CD4-positive, alpha-beta T cell treated with Interleukin-4 for 1 hour (primary cell): ENCODE measurements around the gene EEF1AKMT4.

Experiments
- DNase-seq, 2 donors: peaks; one replicate each; pipeline ENCODE4 v3.0.0-alpha.2; 2020 to 2022

Gene EEF1AKMT4

DNA sequence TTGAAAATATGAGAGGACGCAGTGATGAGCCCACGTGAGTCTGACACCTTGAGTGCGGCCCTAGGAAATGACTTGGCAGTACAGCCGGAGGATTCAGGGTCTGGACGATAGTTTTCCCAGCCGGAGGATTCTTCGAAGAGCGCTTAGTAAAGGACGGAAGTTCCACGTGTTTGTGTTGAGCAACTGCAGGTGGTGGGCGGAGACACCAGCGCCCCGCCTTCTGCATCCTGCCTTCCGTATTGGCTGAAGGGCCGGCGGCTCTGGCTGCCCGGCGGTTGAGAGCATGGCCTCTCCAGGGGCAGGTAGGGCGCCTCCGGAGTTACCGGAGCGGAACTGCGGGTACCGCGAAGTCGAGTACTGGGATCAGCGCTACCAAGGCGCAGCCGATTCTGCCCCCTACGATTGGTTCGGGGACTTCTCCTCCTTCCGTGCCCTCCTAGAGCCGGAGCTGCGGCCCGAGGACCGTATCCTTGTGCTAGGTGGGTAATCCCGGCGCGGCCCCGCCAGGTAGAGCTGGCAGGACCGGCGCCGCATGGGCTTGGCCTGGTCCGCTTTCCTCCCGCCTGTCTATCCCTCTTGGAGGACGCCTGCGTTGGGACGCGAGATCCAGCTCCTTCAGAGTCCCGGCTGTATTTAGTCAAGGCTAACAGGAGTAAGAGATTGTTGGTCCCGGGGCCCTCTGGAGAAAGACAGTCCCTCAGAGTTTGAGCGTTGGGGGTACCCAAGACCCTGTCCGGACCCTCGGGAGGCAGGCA, at the start of gene EEF1AKMT4:
TSS of gene EEF1AKMT4 (plus strand) at position 261 of the 755 bp plus-strand sequence. CDS start at position 284, 23 bp downstream.
- peak; percentile 98 for DNase-seq

DNA sequence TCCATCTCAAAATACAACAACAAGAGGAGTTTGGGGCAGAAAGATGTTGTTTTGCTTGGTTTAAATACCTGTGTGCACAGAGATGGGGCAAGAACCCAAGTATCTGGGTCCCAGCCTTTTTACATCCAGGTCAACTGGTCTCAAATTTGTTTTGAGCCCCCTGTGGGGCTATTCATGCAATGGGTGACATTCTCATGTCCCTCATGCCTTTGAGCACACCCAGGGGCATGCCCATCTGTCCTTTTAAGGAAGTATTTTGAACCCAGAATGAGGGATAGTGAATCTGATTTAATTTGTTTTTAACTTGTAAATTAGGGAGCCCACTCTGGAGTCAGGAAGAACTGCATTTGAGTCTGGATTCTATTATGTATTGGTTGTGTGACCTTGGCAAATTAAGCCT, 48.6 kb upstream of the EEF1AKMT4 start:
- no peak for DNase-seq

DNA sequence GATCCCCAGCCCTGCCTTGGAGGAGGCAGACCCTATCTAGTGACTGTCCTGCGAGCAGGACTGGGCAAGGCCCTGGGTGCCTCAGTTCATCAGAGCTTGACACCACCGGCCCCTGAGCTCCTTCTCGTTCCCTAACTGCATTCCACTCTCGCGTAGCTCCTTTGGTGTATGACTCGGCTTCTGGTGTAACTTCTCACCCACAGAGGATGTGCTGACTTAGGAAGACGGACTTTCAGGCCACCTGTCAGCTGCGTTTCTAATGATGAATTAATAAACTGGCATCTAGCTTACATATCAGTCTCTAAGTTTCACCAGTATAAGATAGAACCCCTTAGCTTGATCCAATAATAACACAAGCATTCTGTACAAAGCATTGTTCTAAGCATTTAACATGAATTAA, 45.9 kb upstream of the EEF1AKMT4 start:
- no peak for DNase-seq

DNA sequence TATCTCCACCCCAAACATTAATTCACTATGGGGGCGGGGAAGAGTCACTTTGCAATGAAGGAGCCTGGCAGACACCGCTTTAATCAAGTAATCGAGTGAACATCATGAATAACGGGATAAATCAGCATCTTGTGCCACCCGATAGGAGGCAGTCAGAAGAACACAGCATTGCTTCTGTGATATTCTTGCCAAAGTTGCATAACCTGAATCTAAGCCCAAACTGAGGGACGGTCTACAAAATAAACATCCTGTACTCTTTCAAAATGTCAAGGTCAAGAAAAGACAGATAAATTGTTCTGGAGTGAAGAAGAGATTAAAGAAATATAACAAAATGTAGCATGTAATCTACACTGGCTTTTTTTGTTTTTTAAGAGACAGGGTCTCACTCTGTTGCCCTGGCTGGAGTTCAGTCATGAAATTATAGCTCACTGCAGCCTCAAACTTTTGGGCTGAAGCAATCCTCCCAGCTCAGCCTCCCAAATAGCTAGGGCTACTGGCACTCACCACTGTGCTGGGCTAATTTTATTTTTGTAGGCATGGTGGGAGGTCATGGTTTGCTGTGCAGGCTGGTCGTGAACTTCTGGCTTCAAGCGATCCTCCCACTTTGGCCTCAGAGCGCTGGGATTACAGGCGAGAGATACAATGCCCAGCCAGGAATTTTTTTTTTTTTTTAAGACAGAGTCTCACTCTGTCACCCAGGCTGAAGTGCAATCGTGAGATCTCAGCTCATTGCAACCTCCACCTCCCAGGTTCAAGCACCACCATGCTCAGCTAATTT, 40.1 kb upstream of the EEF1AKMT4 start:
- no peak for DNase-seq

DNA sequence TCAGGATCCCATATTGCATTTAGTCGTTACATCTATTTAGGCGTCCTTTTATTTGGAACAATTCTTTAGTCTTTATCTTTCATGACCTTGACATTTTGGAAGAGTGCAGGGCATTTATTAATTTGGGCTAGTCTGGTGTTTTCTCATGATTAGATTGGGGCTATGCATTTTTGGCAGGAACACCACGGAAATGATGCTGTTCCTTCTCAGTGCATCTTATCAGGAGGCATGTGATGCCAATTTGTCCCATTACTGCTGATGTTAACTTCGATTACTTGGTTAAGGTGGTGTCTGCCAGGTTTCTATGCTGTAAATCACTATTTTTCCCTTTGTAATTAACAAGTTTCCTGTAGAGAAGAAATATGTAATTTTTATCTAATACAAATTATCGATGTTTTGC, 38.2 kb upstream of the EEF1AKMT4 start:
- no peak for DNase-seq

DNA sequence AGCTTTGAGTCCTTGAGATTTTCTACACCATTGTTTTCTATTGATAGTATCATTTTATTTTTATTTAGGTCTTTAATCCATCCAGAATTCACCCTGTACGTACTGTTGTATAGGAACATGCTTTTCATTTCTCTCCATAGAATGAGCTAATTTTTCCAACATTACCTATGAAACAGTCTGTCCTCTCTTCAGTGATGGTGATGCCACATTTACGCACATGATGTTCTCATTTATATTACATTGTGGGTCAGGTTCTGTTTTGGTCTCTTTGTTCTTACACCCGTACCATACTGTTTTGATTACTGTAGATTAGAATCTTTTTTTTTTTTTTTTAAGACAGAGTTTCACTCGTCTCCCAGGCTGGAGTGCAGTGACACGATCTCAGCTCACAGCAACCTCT, 37.8 kb upstream of the EEF1AKMT4 start:
- no peak for DNase-seq

DNA sequence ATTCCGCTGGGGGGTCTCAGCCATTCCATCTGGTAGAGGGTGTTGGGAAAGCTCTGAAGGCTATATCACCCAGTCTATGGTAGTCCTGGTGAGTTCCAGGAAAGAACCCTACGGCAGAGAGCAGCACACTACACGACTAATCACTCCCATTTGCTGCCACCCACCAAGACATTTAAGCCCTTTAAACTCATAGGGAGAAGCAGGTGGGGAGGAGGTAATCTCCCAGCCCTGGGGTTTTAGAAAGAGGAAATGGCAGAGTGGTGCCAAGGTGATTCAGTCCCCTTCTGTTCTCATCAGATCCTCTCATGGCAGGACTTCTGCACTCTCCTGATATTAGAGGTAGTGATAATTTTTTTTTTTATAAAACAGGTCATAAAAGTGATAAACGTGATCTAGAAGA, 30.7 kb upstream of the EEF1AKMT4 start:
- no peak for DNase-seq

DNA sequence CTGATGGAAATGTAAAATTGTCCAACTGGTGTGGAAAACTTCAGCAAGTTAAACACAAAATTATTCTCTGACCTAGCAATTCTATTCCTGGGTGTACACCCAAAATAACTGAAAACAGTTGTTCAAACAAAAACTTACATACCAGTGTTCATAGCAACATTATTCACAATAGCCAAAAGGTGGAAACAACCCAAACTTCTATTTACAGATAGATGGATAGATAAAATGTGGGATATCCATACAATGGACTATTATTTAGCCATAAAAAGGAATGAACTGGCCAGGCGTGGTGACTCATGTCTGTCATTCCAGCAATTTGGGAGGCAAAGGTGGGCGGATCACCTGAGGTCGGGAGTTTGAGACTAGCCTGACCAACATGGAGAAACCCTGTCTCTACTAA, 27.0 kb upstream of the EEF1AKMT4 start:
- DNase-seq = no peak

DNA sequence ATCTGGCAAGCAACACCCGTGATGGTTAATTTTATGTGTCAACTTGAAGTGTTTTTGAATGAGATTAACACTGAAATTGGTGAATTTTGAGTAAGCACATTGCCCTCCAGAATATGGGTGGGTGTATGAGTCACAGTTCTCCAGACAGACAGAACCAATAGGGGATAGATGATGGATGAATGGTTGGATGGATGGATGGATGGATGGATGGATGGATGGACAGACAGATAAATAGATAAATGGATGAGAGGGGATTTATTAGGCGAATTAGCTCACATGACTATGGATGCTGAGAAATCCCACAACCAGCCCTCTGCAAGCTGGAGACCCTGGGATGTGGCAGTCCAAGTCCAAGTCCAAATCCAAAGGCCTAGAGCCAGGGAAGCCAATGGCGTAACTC, 25.5 kb upstream of the EEF1AKMT4 start:
- DNase-seq = no peak

DNA sequence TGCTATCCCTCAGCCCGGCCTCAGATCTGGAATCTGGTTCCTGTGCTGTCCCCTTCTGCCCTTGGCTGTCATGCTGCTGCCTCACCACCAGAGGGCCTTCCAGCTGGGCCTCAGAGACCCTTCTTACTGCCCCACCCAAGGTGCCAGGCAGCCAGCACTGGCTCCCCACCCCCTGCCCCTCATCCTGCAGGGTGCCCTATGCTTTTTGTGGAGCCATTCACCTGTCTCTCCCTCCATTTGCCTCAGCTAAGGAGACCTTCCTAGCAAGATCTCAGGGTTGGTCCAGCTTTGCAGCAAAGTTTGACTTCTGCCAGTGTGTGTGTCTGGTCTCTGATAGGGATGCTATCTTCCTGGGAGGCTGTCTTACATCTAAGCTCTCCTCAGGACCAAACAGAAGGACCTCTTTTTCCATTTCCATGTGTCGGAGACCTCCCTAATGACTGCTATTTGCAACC, 22.0 kb upstream of the EEF1AKMT4 start:
- DNase-seq = peak; percentile 50 to 64

DNA sequence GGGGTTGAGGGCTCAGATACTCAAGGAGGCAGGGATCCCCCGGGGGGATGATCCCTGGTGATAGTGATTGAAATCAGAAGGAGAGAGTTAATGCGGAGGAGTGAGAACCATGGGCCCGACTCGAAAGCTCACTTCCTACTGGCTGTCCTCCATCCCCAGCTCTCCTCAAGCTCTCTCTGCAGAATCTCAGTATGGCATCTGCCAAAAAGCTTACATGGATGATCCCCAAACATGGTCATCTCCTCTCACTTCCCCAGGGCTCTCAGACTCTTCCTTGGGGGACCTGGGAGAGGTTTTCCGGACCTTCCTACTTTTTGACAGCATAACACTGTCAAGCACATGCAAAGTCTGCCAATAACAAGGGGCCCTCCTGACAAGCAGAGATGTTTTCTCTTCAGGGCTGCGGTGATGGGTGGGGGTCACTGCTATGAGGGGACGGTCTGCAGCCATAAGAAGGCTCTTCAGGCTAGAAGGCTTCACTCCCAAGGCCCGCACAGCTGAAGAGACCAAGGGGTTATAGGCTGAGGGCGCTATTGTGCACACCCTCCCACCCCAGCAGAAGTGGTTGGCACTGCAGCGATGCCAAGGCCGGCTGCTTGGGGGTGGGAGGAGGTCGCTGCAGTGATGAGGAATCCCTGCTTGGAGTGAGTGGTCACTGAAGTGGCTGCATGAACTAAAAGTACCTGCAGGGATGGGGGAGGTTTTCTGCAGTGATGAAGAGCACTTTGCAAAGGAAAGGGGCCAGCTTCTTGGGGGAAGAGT, 20.9 kb upstream of the EEF1AKMT4 start:
- no peak for DNase-seq

DNA sequence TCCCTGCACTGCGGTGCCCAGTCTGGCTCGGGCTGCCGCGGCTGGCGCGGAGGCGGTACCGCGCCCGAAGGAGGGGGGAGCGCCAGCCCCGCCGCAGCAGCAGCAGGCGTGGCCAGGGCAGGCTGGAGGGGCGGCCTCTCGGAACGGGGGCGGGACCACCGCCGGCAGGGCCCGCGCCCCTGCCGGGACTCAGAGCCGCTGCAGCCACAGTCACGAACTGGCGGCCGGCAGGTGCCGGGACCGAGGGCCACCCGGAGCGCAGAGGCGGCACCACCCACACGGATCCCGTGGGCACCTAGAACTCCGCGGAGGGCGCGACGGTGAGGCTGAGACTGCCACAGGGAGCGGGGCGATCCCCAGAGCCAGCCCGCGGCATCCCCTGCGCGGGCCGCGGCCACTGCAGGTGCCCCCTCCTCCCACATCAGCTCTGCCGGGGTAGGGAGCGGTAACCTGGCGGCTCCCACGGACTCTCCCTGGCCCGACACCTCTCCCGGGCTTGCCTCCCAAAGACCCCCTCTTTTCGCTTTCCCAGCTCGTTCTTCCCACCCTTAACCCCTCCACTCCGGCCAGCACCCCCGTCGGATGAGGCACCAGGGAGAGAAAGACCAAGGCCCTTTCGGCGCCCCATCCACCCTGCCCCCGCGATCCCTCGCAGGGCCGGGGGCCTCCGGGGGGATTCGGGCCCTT, 19.9 kb upstream of the EEF1AKMT4 start, which contains the start of gene VWA5B2:
TSS of gene VWA5B2 (plus strand) at position 192 of the 687 bp plus-strand sequence. CDS start 944 bp downstream, outside the sequence.
- DNase-seq = peak; percentile 79 to 80

DNA sequence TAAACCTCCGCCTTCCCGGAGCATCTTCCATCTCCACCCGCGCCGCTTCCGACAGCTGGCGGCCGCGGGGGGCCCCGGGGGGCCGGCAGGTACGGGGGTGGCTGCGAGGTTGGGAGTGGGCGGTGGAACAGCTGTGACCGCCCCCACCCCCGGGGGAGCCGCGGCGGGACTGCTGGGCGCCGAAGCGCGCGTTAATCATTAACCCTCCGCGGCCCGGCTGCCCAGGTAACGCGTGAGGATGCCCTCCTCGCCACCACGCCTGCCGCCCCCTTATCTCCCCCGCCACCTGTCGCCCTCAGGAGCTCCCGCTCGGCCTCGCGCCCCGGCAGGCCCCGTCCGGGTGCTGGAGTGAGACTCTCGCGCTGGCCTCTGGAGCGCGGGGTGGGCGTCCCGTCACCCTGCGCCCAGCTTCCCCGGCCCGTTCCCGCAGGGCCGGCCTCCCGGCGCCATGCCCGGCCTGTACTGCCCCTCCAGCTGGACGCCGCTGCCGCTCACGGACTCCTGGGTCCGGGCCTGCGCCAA, 19.3 kb upstream of the EEF1AKMT4 start:
- DNase-seq = no peak

DNA sequence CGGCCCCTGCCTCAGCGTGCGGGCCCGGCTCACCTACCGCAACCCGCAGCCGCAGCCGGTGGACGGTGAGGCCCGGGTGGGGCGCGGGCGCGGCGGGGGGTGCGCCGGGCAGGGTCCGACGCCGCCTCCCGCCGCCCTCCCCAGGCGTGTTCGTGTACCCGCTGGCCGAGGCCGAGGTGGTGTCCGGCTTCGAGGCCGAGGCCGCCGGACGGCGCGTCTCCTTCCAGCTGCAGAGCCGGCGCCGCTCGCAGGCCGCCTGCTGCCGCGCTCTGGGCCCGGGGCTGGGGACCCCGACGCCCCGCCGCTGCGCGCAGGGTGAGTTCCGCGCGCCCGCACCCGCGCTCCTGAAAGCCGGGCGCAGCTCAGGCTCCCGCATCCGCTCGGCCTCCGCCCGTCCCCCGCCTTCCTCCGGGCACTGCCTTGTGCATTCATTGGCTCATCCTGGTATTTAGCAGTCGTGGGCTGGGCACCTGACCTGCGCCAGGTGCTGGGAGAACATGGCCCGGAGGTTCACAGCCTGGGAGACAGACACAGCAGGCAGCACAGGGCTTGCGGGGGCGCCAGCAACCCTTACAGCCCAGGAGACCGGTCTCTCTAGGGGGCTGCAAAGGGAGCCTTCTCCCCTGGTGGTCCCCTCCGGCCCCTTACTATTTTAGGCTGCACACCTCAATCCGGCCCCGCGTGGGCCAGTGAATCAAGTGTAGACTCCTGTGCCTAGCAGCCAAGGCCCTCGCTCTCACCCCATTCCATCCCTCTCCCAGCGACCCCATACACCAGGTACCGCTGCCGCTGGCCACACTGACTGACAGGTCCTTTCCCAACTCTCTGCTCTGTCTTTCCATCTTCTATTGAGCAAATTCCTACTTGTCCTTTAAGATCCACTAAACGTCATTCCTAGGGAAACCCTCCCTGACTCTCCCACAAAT, 18.6 kb upstream of the EEF1AKMT4 start:
- no peak for DNase-seq

DNA sequence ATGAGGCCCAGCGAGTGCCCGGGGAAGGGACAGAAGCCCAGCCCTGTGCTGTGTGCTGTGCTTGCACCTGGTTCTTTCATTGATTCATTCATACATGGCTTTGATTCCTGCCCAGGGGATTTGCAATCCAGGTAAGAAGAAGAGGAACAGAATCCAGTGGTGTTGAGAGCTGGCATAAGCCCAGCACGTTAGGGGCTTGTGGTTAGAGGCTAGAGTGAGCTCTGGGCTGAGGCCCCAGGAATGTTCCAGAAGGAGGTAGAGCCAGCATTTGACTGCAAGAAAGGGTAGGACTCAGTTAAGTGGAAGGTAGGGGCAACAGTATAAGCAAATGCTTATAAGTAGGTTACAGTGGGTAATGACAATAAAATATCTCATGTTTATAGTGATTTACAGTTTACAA, 17.8 kb upstream of the EEF1AKMT4 start:
- no peak for DNase-seq

DNA sequence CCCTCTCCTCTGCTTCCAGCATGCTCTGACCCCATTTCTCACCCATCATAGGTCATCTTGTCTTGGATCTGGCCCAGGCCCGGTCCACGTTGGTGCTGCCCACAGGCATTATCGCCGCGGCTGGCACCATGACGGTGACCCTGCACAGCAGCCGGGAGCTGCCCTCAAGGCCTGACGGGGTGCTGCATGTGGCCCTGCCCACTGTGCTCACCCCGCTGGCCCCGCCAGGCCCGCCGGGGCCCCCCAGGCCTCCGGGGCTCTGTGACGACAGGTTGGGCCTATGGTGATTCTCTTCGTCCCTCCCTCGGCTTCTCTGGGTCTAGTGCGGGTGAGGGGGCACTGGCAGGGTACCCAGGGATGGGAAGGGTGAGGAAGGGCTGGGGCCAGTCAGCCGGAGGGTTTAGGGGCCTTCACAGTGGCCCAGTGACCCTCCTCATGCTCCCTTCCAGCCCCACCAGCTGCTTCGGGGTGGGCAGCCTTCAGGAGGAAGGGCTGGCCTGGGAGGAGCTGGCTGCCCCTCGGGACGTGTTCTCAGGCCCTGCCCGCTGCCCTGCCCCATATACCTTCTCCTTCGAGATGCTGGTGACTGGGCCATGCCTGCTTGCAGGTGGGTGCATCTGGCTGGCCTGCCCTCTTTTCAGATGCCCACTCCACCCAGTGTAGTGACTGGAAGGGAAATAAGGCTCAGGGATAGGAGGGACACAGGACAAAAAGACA, 16.2 kb upstream of the EEF1AKMT4 start:
- no peak for DNase-seq

DNA sequence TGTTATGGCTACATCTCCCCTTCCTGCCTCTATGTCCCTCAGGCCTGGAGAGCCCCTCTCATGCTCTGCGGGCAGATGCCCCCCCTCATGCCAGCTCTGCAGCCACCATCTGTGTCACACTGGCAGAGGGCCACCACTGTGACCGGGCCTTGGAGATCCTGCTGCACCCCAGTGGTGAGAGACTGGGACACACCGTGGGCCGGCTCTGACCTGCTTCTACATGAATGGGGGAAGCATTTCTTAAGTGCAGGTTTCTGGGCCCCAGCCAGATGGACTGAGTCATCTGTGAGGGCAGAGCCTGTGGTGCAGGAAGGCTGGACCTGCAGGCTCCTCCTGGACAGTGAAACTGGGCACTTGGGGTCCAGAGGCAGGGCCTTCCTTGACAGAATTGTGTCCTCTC, 15.2 kb upstream of the EEF1AKMT4 start:
- no peak for DNase-seq

DNA sequence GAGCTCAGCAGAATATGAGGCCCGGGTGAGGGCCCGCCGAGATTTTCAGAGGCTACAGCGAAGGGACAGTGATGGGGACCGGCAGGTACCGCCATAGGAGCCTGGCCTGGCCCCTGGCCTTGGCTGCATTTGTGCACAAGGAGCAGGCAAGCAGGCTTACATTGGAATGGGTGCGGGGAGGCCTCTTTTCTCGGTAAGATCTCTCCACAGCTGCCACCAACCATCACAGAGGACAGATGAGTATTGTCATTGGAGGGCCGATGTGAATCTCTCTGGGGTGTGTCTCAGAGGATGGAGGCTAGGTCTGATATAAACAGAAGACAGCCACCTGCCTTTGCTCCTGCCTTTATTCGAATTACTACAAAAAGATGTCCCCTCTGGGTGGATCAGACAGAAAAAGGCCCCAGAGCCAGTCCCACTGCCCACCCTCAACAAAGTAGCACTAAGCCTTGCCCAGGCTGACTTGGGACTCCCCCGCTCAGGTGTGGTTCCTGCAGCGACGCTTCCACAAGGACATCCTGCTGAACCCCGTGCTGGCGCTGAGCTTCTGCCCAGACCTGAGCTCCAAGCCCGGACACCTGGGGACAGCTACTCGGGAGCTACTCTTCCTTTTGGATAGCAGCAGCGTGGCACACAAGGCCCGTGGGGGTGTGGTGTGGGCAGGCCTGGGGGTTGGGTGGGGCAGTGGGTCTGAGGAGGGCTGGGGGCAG, 14.6 kb upstream of the EEF1AKMT4 start:
- no peak for DNase-seq

DNA sequence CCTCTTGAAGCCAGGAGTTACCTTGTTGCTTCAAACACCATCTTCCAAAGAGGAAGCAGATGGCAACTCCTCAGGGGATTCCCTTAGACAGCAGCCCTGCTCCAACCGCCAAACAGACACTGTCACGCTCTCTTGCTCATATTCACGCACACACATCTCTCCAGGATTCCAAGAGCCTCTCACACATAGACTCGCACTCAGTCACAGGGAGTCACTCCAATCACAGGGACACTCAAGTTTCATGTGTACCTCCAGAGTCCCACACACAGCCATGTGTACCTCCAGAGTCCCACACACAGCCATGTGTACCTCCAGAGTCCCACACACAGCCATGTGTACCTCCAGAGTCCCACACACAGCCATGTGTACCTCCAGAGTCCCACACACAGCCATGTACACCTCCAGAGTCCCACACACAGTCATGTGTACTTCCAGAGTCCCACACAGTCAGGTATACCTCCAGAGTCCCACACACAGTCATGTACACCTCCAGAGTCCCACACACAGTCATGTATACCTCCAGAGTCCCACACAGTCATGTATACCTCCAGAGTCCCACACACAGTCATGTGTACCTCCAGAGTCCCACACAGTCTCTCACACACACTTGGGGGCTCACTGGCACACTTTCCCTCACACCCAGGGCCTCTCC, 14.0 kb upstream of the EEF1AKMT4 start:
- no peak for DNase-seq
